PC-9 (cell line): ENCODE measurements around the gene EFHB. TPM values are rescaled to one million over a fixed set of nuclear protein-coding genes. Genes with fewer than 3 reads are reported as not detected.
A peak's percentile ranks its signal among the peaks of the same experiment; 100 is the strongest.

Experiments used
- BruUV-seq: library from RNA; stranded (reverse); fragments of 400-500 nt; replicated peaks from 2 replicates; lab custom pipeline; 2021; lab: Mats Ljungman, UMichigan
- CTCF ChIA-PET: fragments of 300-600 bp; sonication (Branson Sonifier 250); formaldehyde crosslinking; loops from one replicate; lab custom pipeline; 2022; ENCODE audit warnings: antibody characterized with exemption; lab: Charles Lee
- POLR2A ChIA-PET: fragments of 300-600 bp; sonication (Branson Sonifier 250); formaldehyde crosslinking; loops from one replicate; lab custom pipeline; 2022; ENCODE audit warnings: antibody characterized with exemption; ENCODE audit not compliant: unreplicated experiment; lab: Charles Lee
- DNase-seq, 2 experiments: peaks; one replicate each; pipeline versions ENCODE4 v3.0.0 to v3.0.0-alpha.2; 2015 to 2022; ENCODE audit warnings: mixed read lengths in 1 of 2
- H2AFZ ChIP-seq: fragments of 200-600 bp; sonication (generic); 2 replicates; pipeline ENCODE4 v1.8.1; 2017; ENCODE audit warnings: antibody characterized with exemption
- H3F3A ChIP-seq: fragments of 200-600 bp; sonication (generic); 2 replicates; pipeline ENCODE4 v1.8.1; 2017; ENCODE audit warnings: antibody characterized with exemption, mild to moderate bottlenecking, low read depth; ENCODE audit not compliant: insufficient read depth
- H3K27ac ChIP-seq: fragments of 200-600 bp; sonication (generic); 2 replicates; pipeline ENCODE4 v1.6.1; 2016; ENCODE audit warnings: mixed run types
- H3K27me3 ChIP-seq: fragments of 200-600 bp; sonication (generic); 2 replicates; pipeline ENCODE4 v1.6.1; 2016; ENCODE audit warnings: low read depth, mixed run types; ENCODE audit not compliant: insufficient read depth
- H3K36me3 ChIP-seq: fragments of 200-600 bp; sonication (generic); 2 replicates; pipeline ENCODE4 v1.6.1; 2016; ENCODE audit warnings: low read depth, mixed run types
- H3K4me1 ChIP-seq: fragments of 200-600 bp; sonication (generic); replicated peaks from 2 replicates; pipeline ENCODE4 v1.6.1; 2016; ENCODE audit warnings: mixed run types; ENCODE audit not compliant: insufficient read depth
- H3K4me2 ChIP-seq: fragments of 200-600 bp; sonication (generic); 2 replicates; pipeline ENCODE4 v1.6.1; 2017; ENCODE audit warnings: mixed run types
- H3K4me3 ChIP-seq: fragments of 200-600 bp; sonication (generic); 2 replicates; pipeline ENCODE4 v1.6.1; 2016; ENCODE audit warnings: mixed run types
- H3K79me2 ChIP-seq: fragments of 200-600 bp; sonication (generic); 2 replicates; pipeline ENCODE4 v1.6.1; 2017; ENCODE audit warnings: low read depth, mixed run types
- H3K9me2 ChIP-seq: fragments of 200-600 bp; sonication (generic); 2 replicates; pipeline ENCODE4 v1.8.1; 2017; ENCODE audit warnings: mild to moderate bottlenecking; ENCODE audit not compliant: insufficient read depth
- H3K9me3 ChIP-seq: fragments of 200-600 bp; sonication (generic); 2 replicates; pipeline ENCODE4 v1.8.1; 2016; ENCODE audit warnings: low read depth; ENCODE audit not compliant: insufficient read depth
- H4K20me1 ChIP-seq: fragments of 200-600 bp; sonication (generic); 2 replicates; pipeline ENCODE4 v1.8.1; 2017; ENCODE audit not compliant: insufficient read depth
- CTCF ChIP-seq: fragments of 200-600 bp; sonication (generic); conservative IDR thresholded peaks from 2 replicates; pipeline ENCODE4 v1.6.1; 2017; ENCODE audit warnings: mixed run types, antibody characterized with exemption, mild to moderate bottlenecking, moderate library complexity
- EZH2 ChIP-seq: fragments of 200-600 bp; sonication (generic); IDR thresholded peaks from 2 replicates; pipeline ENCODE4 v1.8.0; 2017; ENCODE audit warnings: antibody characterized with exemption, low read depth
- intact Hi-C: fragments of 100-400 bp; cut with micrococcal nuclease; formaldehyde crosslinking; loops from one replicate; pipeline ENCODE4 v1.10.0; 2022; ENCODE audit not compliant: unreplicated experiment
- total RNA-seq: library from RNA; stranded (reverse); gene quantifications from 2 replicates; pipeline ENCODE4 v1.2.3, GENCODE V29; 2021

EFHB gene
- total RNA-seq, 1 experiment from 2014 or later = 2.8 TPM

GRCh38 chr3:19954676-19955075, 20.7 kb upstream of the EFHB start:
- Histone ChIP-seq H3K27ac (no peak overlapping the region), H3K4me1 (peaks cover 8% of the 10 kb centered on the region), H4K20me1 (peaks cover 93% of the 10 kb centered on the region), H3K27me3 (no peaks in the 10 kb centered on the region), H3K9me2 (no peaks in the 10 kb centered on the region), H3F3A (no peaks in the 10 kb centered on the region; the same call in 1 of the 2 replicates), H3K4me2 (no peak overlapping the region), H3K4me3 (no peak overlapping the region), H3K9me3 (no peaks in the 10 kb centered on the region), H2AFZ (no peak overlapping the region), H3K36me3 (peaks cover 52% of the 10 kb centered on the region), H3K79me2 (peaks cover 94% of the 10 kb centered on the region)
- intact Hi-C loops = no loop called here
- CTCF ChIA-PET = no interaction called here
- POLR2A ChIA-PET = no interaction called here
- no TSS peak for BruUV-seq
- DNase-seq = no peak
- TF ChIP-seq EZH2 = no peak
- TF ChIP-seq CTCF = no peak

GRCh38 chr3:19950316-19950715, 16.3 kb upstream of the EFHB start:
- H3K27ac ChIP-seq = no peak overlapping the region
- H3K4me3 ChIP-seq = peak overlapping the region; percentile 69; the same call in 1 of the 2 replicates
- no TSS peak for BruUV-seq
- H3K36me3 ChIP-seq = peaks cover 48% of the 10 kb centered on the region
- peak overlapping the region; percentile 95; the same call in 1 of the 2 replicates for H3K4me2 ChIP-seq
- no peaks in the 10 kb centered on the region for H3K27me3 ChIP-seq
- H2AFZ ChIP-seq = no peak overlapping the region
- peaks cover 25% of the 10 kb centered on the region for H3K4me1 ChIP-seq
- intact Hi-C loops = no loop called here
- peaks cover 21% of the 10 kb centered on the region for H3F3A ChIP-seq
- H4K20me1 ChIP-seq = peaks cover 75% of the 10 kb centered on the region
- H3K9me2 ChIP-seq = no peaks in the 10 kb centered on the region
- H3K9me3 ChIP-seq = no peaks in the 10 kb centered on the region
- no peak for TF ChIP-seq EZH2
- TF ChIP-seq CTCF = no peak
- no peak for DNase-seq
- ChIA-PET CTCF (no interaction called here), POLR2A (no interaction called here)
- peaks cover 81% of the 10 kb centered on the region for H3K79me2 ChIP-seq

GRCh38 chr3:19948226-19948591, 14.2 kb upstream of the EFHB start:
- H3K27me3 ChIP-seq = no peaks in the 10 kb centered on the region
- ChIA-PET CTCF (no interaction called here), POLR2A (interaction anchor here (0.7 kb wide), 1 partner anchor 59 kb away, joined by 5 read pairs; no protein-coding TSS in a partner anchor)
- no peaks in the 10 kb centered on the region for H3K9me2 ChIP-seq
- peaks cover 54% of the 10 kb centered on the region for H4K20me1 ChIP-seq
- H3K79me2 ChIP-seq = peaks cover 60% of the 10 kb centered on the region
- peak overlapping the region; percentile 95 for H3K4me2 ChIP-seq
- peaks cover 28% of the 10 kb centered on the region for H3K36me3 ChIP-seq
- intact Hi-C loops = loop anchor here (10.0 kb wide), 1 partner anchor 237 kb away; the partner anchor contains the start of gene SGO1
- peak overlapping the region; percentile 83; the same call in 1 of the 2 replicates for H2AFZ ChIP-seq
- no peaks in the 10 kb centered on the region for H3K9me3 ChIP-seq
- no TSS peak for BruUV-seq
- TF ChIP-seq CTCF = no peak
- no peak for TF ChIP-seq EZH2
- H3F3A ChIP-seq = peaks cover 28% of the 10 kb centered on the region
- H3K4me3 ChIP-seq = peak overlapping the region; percentile 69
- no peak for DNase-seq
- peaks cover 32% of the 10 kb centered on the region for H3K4me1 ChIP-seq
- peak overlapping the region; percentile 97 for H3K27ac ChIP-seq
